ENCODE measurements around the gene TBL3.

Gene TBL3

DNA sequence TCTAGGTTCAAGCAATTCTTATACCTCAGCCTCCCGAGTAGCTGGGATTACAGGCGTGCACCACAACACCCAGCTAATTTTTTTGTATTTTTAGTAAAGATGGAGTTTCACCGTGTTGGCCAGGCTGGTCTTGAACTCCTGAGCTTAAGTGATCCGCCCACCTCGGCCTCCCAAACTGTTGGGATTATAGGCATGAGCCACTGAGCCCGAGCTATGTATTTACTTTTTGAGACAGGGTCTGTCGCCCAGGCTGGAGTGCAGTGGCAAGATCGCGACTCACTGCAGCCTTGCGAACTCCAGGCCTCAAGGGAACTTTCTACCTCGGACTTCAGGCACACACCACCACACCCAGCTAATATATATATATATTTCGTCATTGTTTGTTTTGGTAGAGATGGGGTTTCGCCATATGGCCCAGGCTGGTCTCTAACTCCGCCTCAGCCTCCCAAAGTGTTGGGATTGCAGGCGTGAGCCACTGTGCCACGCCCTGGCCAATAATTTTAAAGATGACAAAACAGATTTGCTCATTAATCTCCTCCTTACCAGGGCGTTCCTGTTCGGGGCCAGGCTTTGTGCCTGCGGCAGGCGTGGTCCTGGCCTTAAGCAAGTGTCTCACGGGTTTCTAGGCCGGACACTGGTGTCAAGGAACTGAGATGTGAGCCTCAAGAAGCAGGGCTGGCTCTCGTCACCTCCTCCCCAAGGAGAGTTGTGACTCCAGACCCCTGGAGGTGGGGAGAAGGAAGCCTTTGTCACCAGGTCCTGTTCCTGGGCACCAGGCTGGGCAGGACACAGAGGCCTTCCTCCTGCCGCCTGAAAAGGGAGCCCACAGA lies 43.5 kb downstream of the TBL3 start:
- TF ChIP-seq, protein P1, sequence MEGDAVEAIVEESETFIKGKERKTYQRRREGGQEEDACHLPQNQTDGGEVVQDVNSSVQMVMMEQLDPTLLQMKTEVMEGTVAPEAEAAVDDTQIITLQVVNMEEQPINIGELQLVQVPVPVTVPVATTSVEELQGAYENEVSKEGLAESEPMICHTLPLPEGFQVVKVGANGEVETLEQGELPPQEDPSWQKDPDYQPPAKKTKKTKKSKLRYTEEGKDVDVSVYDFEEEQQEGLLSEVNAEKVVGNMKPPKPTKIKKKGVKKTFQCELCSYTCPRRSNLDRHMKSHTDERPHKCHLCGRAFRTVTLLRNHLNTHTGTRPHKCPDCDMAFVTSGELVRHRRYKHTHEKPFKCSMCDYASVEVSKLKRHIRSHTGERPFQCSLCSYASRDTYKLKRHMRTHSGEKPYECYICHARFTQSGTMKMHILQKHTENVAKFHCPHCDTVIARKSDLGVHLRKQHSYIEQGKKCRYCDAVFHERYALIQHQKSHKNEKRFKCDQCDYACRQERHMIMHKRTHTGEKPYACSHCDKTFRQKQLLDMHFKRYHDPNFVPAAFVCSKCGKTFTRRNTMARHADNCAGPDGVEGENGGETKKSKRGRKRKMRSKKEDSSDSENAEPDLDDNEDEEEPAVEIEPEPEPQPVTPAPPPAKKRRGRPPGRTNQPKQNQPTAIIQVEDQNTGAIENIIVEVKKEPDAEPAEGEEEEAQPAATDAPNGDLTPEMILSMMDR (IDR thresholded peaks at IDR 0.05), result no peak

DNA sequence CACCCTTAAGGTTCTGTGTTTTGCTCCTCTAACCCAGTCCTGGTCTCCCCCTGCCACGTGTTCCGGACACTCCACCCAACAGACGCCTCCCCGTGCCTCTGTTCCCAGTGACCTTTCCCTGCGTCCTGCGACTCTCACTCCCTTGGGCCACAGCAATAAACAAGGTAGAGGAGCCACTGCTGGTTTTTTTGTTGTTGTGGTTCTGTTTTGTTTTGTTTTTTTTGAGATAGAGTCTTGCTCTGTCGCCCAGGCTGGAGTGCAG lies 44.0 kb downstream of the TBL3 start:
- TF ChIP-seq, protein P1 (IDR thresholded peaks at IDR 0.05), result no peak

DNA sequence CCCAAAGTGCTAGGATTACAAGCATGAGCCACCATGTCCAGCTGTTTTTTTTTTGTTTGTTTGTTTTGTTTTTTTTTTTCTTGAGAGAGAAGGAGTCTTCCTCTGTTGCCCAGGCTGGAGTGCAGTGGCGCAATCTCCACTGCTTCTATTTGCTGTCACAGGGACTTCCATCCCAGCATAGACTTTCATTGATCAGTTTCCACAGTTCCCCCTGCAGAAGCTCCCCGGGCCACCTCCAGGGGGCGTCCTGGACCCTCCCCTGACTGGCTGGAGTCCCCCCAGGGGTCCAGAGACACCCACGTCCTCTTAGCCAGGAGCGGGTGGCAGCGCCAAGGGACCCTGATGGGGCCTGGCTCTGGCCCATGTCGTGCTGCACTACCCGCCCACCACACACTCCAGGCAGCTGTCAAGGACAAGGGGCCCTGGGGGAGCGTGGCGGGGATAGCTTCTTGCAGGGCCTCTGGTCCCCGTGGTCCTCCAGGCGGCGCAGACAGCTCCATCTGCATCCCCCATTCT lies 44.6 kb downstream of the TBL3 start:
- TF ChIP-seq, protein P1 (IDR thresholded peaks at IDR 0.05), result peak; percentile 49

- TF ChIP-seq, protein P1 (IDR thresholded peaks at IDR 0.05), result no peak
These were observed 47.7 kb downstream of the TBL3 start, which contains the start of gene NPW for GRCh38 chr16:2019518-2019920. Gene NPW (plus strand): TSS chr16:2019785.

DNA sequence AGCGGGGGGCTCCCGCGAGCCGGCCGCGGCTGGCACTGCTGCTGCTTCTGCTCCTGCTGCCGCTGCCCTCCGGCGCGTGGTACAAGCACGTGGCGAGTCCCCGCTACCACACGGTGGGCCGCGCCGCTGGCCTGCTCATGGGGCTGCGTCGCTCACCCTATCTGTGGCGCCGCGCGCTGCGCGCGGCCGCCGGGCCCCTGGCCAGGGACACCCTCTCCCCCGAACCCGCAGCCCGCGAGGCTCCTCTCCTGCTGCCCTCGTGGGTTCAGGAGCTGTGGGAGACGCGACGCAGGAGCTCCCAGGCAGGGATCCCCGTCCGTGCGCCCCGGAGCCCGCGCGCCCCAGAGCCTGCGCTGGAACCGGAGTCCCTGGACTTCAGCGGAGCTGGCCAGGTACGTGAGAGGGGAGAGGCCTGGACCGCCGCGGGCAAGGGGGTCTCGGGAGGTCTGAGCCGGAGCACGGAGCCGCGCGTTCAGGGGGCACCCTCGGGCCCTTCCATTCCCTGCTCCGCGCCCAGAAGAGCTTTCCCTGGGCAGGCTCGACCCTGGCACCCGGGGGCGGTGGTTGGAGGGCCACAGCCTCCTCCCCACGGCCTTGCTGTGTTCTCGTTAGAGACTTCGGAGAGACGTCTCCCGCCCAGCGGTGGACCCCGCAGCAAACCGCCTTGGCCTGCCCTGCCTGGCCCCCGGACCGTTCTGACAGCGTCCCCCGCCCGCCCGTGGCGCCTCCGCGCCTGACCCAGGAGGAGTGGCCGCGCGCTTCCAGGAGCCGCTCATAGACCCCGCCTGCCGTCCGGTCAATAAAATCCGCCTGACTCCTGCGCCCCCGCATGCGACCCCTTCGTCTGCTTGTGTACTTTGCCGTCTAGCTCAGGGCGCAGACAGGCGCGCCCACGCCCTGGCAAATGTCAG lies 48.3 kb downstream of the TBL3 start:
- TF ChIP-seq, protein P1 (IDR thresholded peaks at IDR 0.05), result no peak

GRCh38 chr16:2022723-2023091 lies 50.9 kb downstream of the TBL3 start:
- TF ChIP-seq, protein P1 (IDR thresholded peaks at IDR 0.05), result no peak

GRCh38 chr16:2023092-2024031 lies 51.5 kb downstream of the TBL3 start:
- TF ChIP-seq, protein P1 (IDR thresholded peaks at IDR 0.05), result peak; percentile 93

Data from LNCAP (cell line).